GM12878 (cell line): ENCODE results near the gene MAP3K5. TPM values are rescaled to one million over a fixed set of nuclear protein-coding genes. Genes with fewer than 3 reads are reported as not detected.

ENCODE experiments used
- ATAC-seq: fragments of 200-7000 bp; cut with Tn5 transposase; 3 replicates; pipeline ENCODE4 v1.9.1; 2020; ENCODE audit warnings: mild to moderate bottlenecking, moderate library complexity
- BruUV-seq: library from RNA; stranded (reverse); fragments of 400-500 nt; replicated peaks from 2 replicates; lab custom pipeline; 2021; lab: Mats Ljungman, UMichigan
- CTCF ChIA-PET: fragments of 300-600 bp; sonication (Branson Sonifier 250); formaldehyde crosslinking; extraction: SDS; loops from one replicate; lab custom pipeline; 2021; ENCODE audit warnings: inconsistent platforms; lab: Yijun Ruan, JAX
- POLR2A ChIA-PET: fragments of 350-600 bp; formaldehyde crosslinking; extraction: SDS; loops from one replicate; lab custom pipeline; 2021; ENCODE audit warnings: inconsistent platforms; lab: Charles Lee
- RAD21 ChIA-PET: fragments of 300-600 bp; sonication (Branson Sonifier 250); formaldehyde crosslinking; loops from one replicate; lab custom pipeline; 2023; ENCODE audit warnings: antibody characterized with exemption; ENCODE audit not compliant: unreplicated experiment; lab: Charles Lee
- SMC1A ChIA-PET: fragments of 300-600 bp; sonication (Branson Sonifier 250); formaldehyde crosslinking; loops from one replicate; lab custom pipeline; 2023; ENCODE audit not compliant: unreplicated experiment, uncharacterized antibody; lab: Charles Lee
- DNase-seq: peaks from one replicate; pipeline ENCODE4 v3.0.0-alpha.2; 2011; ENCODE audit warnings: low read depth, low spot score
- FAIRE-seq: peaks from 3 replicates; lab custom pipeline; 2011; peaks lifted over from hg19 to GRCh38; lab: Jason Lieb, UNC
- H2AFZ ChIP-seq: 2 replicates; pipeline ENCODE4 v1.6.0; 2011; ENCODE audit warnings: low read depth, low read length, control low read depth; ENCODE audit not compliant: control insufficient read depth
- H3K27ac ChIP-seq: 2 replicates; pipeline ENCODE4 v1.5.1; 2011; ENCODE audit warnings: control low read depth; ENCODE audit not compliant: control insufficient read depth, insufficient read depth
- H3K27me3 ChIP-seq, 2 experiments: replicated peaks in 1 of 2; 2 replicates each; pipeline versions ENCODE4 v1.6.0 to v1.6.1; 2011; ENCODE audit warnings: low read length in 1 of 2; ENCODE audit not compliant: control insufficient read depth in 2 of 2, insufficient read depth in 2 of 2
- H3K36me3 ChIP-seq, 2 experiments: 2 replicates each; pipeline ENCODE4 v1.5.1; 2011; ENCODE audit warnings: low read length in 1 of 2; ENCODE audit not compliant: control insufficient read depth in 2 of 2, insufficient read depth in 2 of 2
- H3K4me1 ChIP-seq: 2 replicates; pipeline ENCODE4 v1.6.1; 2011; ENCODE audit warnings: mild to moderate bottlenecking, low read length, moderate library complexity, mixed read lengths; ENCODE audit not compliant: control insufficient read depth, insufficient read depth
- H3K4me2 ChIP-seq: 2 replicates; pipeline ENCODE4 v1.6.0; 2011; ENCODE audit warnings: control low read depth; ENCODE audit not compliant: control insufficient read depth, insufficient read depth
- H3K4me3 ChIP-seq: fragments of 200-600 bp; sonication (generic); 2 replicates; pipeline ENCODE4 v1.5.1; 2016
- H3K79me2 ChIP-seq: 2 replicates; pipeline ENCODE4 v1.6.0; 2011; ENCODE audit warnings: low read length; ENCODE audit not compliant: control insufficient read depth, insufficient read depth
- H3K9ac ChIP-seq: 2 replicates; pipeline ENCODE4 v1.8.0; 2011; ENCODE audit warnings: low read length, control low read depth, mixed read lengths; ENCODE audit not compliant: control insufficient read depth, insufficient read depth
- H3K9me3 ChIP-seq: replicated peaks from 3 replicates; pipeline ENCODE4 v1.5.1; 2011; ENCODE audit warnings: mild to moderate bottlenecking, low read length; ENCODE audit not compliant: control insufficient read depth, insufficient read depth
- H4K20me1 ChIP-seq: 2 replicates; pipeline ENCODE4 v1.6.0; 2011; ENCODE audit not compliant: control insufficient read depth, insufficient read depth
- EZH2 ChIP-seq: IDR thresholded peaks from 2 replicates; pipeline ENCODE4 v1.6.1; 2012; ENCODE audit warnings: low read depth, mild to moderate bottlenecking, control low read depth, inconsistent platforms, low read length, borderline replicate concordance; ENCODE audit not compliant: control insufficient read depth
- HDAC6 ChIP-seq: fragments of 200-600 bp; sonication (generic); IDR thresholded peaks from one replicate; pipeline ENCODE4 v1.8.0; 2017; ENCODE audit warnings: antibody characterized with exemption; ENCODE audit not compliant: unreplicated experiment
- RAD51 ChIP-seq: fragments of 450-650 bp; IDR thresholded peaks from 2 replicates; pipeline ENCODE4 v1.6.1; 2016; ENCODE audit warnings: moderate library complexity, mild to moderate bottlenecking, inconsistent platforms
- SIX5 ChIP-seq: IDR thresholded peaks from 2 replicates; pipeline ENCODE4 v1.6.1; 2011; ENCODE audit warnings: mild to moderate bottlenecking, low read depth, low read length, moderate library complexity; ENCODE audit not compliant: severe bottlenecking
- TAF1 ChIP-seq: IDR thresholded peaks from 2 replicates; pipeline ENCODE4 v1.6.1; 2011; ENCODE audit warnings: mild to moderate bottlenecking, low read depth, low read length, borderline replicate concordance
- TCF12 ChIP-seq: IDR thresholded peaks from 2 replicates; pipeline ENCODE4 v1.6.1; 2011; ENCODE audit warnings: low read depth, mild to moderate bottlenecking, low read length
- YY1 ChIP-seq: IDR thresholded peaks from 2 replicates; pipeline ENCODE4 v1.6.1; 2011; ENCODE audit warnings: low read depth, mild to moderate bottlenecking, low read length
- ZZZ3 ChIP-seq: IDR thresholded peaks from 2 replicates; pipeline ENCODE4 v1.6.1; 2011; ENCODE audit warnings: low read depth; ENCODE audit not compliant: control insufficient read depth, insufficient read length
- WGBS: methylation state at CpG from one replicate; pipeline ENCODE4 v1.1.6; 2016; ENCODE audit warnings: low lambda C conversion rate; ENCODE audit not compliant: insufficient replicate concordance, insufficient coverage; ENCODE audit errors: missing lambda C conversion rate; 5-methylcytosine and 5-hydroxymethylcytosine counted together
- in situ Hi-C: fragments of 300-500 bp; cut with MboI; formaldehyde crosslinking; loops from 9 replicates; pipeline ENCODE4 v1.14.3; 2018; ENCODE audit warnings: mixed read lengths
- intact Hi-C: fragments of 100-400 bp; cut with micrococcal nuclease; formaldehyde crosslinking; loops from one replicate; pipeline ENCODE4 v1.14.2; 2022; ENCODE audit not compliant: unreplicated experiment
- polyA plus RNA-seq, 11 experiments: library from polyadenylated mRNA; depleted of rRNA in 4 of 11; unstranded in 6 of 11; stranded (reverse) in 5 of 11; fragments of >200 nt; fragmentation: Nextera tagmentation in 4 of 11; fragmentation: Illumina TruSeq in 1 of 11; extraction: Ambion mirVana in 4 of 11; extraction: Trizol in 1 of 11; gene quantifications; 1 replicate in 1 of 11; 2 replicates in 10 of 11; pipeline versions ENCODE4 v1.2.1 to v1.2.3, GENCODE V29; 2011 to 2016; ENCODE audit warnings: inconsistent platforms in 2 of 11, missing spikeins in 2 of 11, low read depth in 1 of 11
- total RNA-seq, 4 experiments: library from RNA; depleted of rRNA in 3 of 4; stranded (reverse); fragments of >200 nt in 3 of 4; fragmentation: Illumina TruSeq in 1 of 4; extraction: Trizol in 1 of 4; gene quantifications; 2 replicates each; pipeline versions ENCODE4 v1.2.1 to v1.2.3, GENCODE V29; 2013 to 2021
- TF ChIP-seq, protein P1 (sequence below): fragments of 450-650 bp; conservative IDR thresholded peaks from 2 replicates; pipeline ENCODE4 v1.6.1; 2017; ENCODE audit warnings: mild to moderate bottlenecking, moderate library complexity
- TF ChIP-seq, protein P2 (sequence below): IDR thresholded peaks from 2 replicates; pipeline ENCODE4 v1.6.1; 2012; ENCODE audit warnings: low read depth, low read length, improper control_type of control experiment
- TF ChIP-seq, protein P3 (sequence below): fragments of 450-650 bp; IDR thresholded peaks from 2 replicates; pipeline ENCODE4 v1.6.1; 2016; ENCODE audit warnings: mild to moderate bottlenecking
- TF ChIP-seq, protein P4 (sequence below): fragments of 450-650 bp; formaldehyde crosslinking; IDR thresholded peaks from 2 replicates; pipeline ENCODE4 v1.4.0; 2022; ENCODE audit warnings: mild to moderate bottlenecking, moderate library complexity

Gene MAP3K5
- total and polyA plus RNA-seq, 10 of the 15 experiments (the other 5 are each of a cell fraction or from before 2014, with no cell fraction given): 5.4 to 34.3 (median 26.4) TPM

DNA sequence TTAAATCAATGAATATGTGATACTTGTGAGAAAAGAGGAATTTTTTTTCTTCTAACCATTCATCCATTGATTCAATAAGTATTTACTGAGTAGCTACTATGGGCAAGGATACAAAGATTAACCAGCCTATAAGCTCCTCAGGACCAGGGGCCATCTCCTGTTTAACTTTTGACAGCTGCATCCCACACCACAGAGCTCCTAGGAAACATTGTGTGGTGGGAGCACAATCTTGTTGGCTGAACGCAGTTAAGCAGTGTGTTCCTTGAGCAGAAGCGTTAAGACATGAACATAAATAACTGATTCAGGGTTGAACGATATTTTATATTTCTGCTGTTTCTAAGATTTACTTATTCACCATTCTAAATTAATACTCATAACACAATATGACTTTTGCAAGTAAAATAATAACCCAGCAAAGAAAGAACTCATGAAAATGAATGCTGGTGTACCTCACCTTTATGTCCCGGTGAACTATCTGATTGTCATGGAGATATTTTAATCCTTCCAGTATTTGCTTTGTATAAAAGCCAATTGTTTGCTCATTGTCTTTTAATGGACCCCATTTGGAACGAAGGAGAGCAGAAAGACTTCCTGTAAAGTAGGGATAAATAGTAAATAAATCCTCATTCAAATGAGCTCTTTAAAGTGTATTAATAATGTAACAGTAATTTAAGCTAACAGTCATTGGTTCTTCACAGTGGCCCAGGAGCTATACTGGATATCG is 179.4 kb downstream of the MAP3K5 start (continued):
- TF ChIP-seq, protein P1, sequence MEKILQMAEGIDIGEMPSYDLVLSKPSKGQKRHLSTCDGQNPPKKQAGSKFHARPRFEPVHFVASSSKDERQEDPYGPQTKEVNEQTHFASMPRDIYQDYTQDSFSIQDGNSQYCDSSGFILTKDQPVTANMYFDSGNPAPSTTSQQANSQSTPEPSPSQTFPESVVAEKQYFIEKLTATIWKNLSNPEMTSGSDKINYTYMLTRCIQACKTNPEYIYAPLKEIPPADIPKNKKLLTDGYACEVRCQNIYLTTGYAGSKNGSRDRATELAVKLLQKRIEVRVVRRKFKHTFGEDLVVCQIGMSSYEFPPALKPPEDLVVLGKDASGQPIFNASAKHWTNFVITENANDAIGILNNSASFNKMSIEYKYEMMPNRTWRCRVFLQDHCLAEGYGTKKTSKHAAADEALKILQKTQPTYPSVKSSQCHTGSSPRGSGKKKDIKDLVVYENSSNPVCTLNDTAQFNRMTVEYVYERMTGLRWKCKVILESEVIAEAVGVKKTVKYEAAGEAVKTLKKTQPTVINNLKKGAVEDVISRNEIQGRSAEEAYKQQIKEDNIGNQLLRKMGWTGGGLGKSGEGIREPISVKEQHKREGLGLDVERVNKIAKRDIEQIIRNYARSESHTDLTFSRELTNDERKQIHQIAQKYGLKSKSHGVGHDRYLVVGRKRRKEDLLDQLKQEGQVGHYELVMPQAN: no peak
- TF ChIP-seq, protein P2, sequence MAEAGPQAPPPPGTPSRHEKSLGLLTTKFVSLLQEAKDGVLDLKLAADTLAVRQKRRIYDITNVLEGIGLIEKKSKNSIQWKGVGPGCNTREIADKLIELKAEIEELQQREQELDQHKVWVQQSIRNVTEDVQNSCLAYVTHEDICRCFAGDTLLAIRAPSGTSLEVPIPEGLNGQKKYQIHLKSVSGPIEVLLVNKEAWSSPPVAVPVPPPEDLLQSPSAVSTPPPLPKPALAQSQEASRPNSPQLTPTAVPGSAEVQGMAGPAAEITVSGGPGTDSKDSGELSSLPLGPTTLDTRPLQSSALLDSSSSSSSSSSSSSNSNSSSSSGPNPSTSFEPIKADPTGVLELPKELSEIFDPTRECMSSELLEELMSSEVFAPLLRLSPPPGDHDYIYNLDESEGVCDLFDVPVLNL: no peak
- no peak for TF ChIP-seq YY1
- TF ChIP-seq, all 136 proteins: peak for 0

DNA sequence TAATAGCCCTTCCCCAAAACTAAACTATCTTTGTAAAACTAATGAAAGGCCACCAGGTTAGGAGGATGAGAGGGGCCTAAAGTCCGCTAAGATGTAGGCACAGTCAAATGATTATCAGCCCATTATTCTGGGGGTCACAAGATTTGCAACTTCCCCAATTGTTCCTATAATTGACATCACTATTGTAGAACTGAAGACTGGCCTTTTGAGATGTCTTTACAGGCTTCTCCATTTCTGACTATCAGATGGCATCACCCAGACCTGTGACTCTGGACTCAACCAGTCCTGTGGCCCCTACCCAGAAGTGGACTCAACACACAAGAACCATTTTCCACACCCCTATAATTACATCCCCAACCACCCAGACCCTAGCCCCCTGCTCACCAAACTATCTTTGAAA is 180.5 kb downstream of the MAP3K5 start:
- H2AFZ ChIP-seq: no peak overlapping the region
- H3K4me2 ChIP-seq: no peak overlapping the region
- in situ Hi-C loops: no loop called here
- no peaks in the 10 kb centered on the region for H3K79me2 ChIP-seq
- ChIA-PET CTCF (interaction anchor here (1.3 to 6.6 kb wide), 4 partner anchors 18 to 181 kb away, joined by 3 to 38 read pairs (median 4); partner anchors contain the start of gene MAP3K5), SMC1A (interaction anchor here (0.6 to 4.1 kb wide), 5 partner anchors 15 to 190 kb away, joined by 3 to 14 read pairs (median 5); partner anchors contain the start of gene MAP3K5), POLR2A (interaction anchor here (0.8 kb wide), 1 partner anchor 43 kb away, joined by 3 read pairs; no protein-coding TSS in a partner anchor), RAD21 (interaction anchor here (0.7 to 2.2 kb wide), 3 partner anchors 32 to 180 kb away, joined by 3 to 7 read pairs (median 4); partner anchors contain the start of gene MAP3K5)
- FAIRE-seq (no peak), DNase-seq (no peak), ATAC-seq (no peak)
- no peak overlapping the region for H3K9ac ChIP-seq
- WGBS: 100% methylated on average over 1 of the region's 1 CpG
- H3K9me3 ChIP-seq: no peaks in the 10 kb centered on the region
- intact Hi-C loops: no loop called here
- TSS peak; percentile 20 for BruUV-seq
- no peaks in the 10 kb centered on the region for H3K4me1 ChIP-seq
- H3K4me3 ChIP-seq: no peak overlapping the region
- no peaks in the 10 kb centered on the region for H4K20me1 ChIP-seq
- no peak overlapping the region for H3K27ac ChIP-seq
- peaks cover 2 to 33% of the 10 kb centered on the region in 2 experiments; a peak in 3 of 4 replicates for H3K36me3 ChIP-seq
- no peaks in the 10 kb centered on the region for H3K27me3 ChIP-seq
- no peak for TF ChIP-seq RAD51
- TF ChIP-seq ZZZ3: no peak
- TF ChIP-seq TAF1: no peak
- TF ChIP-seq TCF12: no peak
- no peak for TF ChIP-seq EZH2
- TF ChIP-seq, protein P3, sequence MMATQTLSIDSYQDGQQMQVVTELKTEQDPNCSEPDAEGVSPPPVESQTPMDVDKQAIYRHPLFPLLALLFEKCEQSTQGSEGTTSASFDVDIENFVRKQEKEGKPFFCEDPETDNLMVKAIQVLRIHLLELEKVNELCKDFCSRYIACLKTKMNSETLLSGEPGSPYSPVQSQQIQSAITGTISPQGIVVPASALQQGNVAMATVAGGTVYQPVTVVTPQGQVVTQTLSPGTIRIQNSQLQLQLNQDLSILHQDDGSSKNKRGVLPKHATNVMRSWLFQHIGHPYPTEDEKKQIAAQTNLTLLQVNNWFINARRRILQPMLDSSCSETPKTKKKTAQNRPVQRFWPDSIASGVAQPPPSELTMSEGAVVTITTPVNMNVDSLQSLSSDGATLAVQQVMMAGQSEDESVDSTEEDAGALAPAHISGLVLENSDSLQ: no peak
- TF ChIP-seq, protein P4, sequence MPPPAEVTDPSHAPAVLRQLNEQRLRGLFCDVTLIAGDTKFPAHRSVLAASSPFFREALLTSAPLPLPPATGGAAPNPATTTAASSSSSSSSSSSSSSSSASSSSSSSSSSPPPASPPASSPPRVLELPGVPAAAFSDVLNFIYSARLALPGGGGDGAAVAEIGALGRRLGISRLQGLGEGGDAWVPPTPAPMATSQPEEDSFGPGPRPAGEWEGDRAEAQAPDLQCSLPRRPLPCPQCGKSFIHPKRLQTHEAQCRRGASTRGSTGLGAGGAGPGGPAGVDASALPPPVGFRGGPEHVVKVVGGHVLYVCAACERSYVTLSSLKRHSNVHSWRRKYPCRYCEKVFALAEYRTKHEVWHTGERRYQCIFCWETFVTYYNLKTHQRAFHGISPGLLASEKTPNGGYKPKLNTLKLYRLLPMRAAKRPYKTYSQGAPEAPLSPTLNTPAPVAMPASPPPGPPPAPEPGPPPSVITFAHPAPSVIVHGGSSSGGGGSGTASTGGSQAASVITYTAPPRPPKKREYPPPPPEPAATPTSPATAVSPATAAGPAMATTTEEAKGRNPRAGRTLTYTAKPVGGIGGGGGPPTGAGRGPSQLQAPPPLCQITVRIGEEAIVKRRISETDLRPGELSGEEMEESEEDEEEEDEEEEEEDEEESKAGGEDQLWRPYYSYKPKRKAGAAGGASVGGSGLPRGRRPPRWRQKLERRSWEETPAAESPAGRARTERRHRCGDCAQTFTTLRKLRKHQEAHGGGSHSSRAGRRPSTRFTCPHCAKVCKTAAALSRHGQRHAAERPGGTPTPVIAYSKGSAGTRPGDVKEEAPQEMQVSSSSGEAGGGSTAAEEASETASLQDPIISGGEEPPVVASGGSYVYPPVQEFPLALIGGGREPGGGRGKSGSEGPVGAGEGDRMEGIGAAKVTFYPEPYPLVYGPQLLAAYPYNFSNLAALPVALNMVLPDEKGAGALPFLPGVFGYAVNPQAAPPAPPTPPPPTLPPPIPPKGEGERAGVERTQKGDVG (CRISPR knock-in tag): no peak
- TF ChIP-seq HDAC6: no peak
- no peak for TF ChIP-seq SIX5
